Measurements from ENCODE around the gene PITPNC1.
"Not testable (repeated sequence)": the region's sequence is repeated elsewhere in the genome, so short reads cannot be mapped to it uniquely, and the experiment has no call there.

PITPNC1 gene

DNA sequence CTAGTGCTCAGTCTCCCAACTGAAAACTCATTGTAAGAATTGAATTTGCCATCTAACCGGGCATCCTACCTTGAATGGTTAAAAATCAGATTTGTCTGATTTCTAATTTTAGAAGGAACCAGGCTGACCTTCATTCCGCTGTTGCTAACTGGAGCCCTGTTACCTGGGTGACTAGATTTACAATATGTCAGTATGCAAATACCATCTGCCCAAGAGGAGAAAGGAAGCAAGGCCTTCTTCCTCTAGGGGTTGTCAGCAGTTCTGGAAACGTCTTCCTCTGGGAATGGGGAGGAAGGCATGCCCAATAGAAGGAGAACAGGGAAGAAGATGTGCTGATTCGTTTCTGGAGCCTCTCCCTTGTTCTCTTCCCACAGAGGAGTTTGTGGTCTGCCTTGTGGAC lies 137.9 kb downstream of the PITPNC1 start:
- DNase-seq (ENCODE audit: low read depth) = no peak

DNA sequence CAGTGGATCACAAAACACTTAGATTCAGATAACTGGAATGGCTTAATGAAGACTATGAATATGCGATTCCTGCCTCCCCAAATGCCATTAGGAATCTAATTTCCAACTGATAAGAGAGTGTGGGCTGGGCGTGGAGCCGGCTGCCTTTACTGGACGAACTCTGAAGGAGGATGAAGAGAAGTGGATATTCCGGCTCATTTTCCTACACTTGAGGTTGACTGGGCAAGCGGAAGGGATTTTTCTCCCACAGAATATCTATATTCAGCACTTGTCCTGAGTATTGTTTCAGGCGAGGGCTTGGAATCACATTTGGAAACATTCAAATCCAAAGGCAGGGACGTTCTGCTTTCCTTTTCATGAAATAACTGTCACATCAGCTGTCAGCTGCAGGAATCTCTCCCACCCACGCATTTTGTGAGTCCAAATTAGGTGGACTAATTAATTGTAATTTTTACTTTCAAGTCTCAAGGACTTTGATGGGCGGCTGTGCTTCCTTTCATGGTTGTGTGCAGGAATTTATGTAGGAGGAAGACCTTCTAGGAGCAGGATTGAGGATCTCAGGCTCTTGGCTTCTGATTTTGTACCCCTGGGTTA lies 138.5 kb downstream of the PITPNC1 start:
- no peak for DNase-seq (ENCODE audit: low read depth)

DNA sequence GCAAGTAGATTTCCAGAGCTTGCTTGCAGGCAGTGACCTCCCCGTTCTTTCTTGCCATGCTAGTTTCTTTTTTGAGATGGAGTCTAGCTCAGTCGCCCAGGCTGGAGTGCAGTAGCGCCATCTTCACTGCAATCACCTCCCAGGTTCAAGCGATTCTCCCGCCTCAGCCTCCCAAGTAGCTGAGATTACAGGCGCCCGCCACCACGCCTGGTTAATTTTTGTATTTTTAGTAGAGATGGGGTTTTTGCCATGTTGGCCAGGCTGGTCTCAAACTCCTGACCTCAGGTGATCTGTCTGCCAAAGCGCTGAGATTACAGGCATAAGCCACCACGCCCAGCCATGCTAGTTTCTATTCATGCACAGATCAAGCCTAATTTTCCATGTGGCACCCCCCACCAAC lies 139.5 kb downstream of the PITPNC1 start:
- not testable (repeated sequence) for DNase-seq (ENCODE audit: low read depth)

DNA sequence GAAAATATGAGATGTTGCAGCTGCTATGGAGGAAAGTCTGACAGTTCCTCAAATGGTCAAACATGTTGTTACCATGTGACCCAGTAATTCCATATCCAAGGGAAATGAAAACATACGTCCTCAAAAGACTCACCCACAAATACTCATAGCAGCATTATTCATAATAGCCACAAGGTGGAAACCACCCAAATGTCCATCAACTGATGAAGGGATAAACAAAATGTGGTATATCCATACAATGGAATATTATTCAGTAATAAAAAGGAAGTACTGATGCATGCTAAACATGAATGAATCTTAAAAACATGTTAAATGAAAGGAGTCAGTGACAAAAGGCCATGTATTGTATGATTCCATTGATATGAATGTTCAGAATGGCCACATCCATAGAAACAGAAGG lies 140.2 kb downstream of the PITPNC1 start:
- DNase-seq (ENCODE audit: low read depth) = no peak

DNA sequence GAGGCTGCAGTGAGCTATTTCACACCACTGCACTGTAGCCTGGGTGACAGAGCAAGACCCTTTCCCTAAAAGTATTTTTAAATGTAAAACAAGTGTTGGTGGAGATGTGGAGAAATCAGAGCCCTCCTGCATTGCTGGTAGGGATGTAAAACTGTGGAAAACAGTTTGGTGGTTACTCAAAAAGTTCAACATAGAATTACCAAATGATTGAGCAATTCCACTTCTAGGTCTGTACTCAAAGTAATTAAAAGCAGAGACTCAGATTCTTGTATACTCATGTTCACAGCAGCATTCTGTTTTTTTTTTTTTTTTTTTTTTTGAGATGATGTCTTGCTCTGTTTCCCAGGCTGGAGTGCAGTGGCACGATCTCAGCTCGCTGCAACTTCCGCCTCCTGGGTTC lies 141.8 kb downstream of the PITPNC1 start:
- no peak for DNase-seq (ENCODE audit: low read depth)

DNA sequence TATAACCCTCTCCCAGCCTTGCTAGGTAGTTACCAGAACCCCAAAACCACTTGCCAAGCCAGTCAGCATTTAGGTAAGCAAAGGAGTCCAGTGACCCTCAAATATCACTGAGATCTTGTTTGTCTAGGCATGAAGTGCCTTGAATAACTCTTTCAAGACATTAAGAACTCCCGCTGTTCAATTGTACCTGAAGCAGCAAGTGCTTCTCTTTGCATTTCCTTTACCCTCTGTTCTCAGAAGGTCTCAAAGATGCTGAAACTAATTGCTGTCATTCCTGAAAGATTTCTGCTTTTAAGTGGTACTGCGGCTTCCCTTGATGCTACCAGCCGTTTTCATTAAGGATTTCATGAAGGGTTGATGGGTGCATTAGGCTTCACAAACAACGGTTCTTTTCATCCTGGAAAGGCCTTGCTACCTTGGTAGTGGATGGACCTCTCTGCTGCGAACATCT lies 142.7 kb downstream of the PITPNC1 start:
- no peak for DNase-seq (ENCODE audit: low read depth)

DNA sequence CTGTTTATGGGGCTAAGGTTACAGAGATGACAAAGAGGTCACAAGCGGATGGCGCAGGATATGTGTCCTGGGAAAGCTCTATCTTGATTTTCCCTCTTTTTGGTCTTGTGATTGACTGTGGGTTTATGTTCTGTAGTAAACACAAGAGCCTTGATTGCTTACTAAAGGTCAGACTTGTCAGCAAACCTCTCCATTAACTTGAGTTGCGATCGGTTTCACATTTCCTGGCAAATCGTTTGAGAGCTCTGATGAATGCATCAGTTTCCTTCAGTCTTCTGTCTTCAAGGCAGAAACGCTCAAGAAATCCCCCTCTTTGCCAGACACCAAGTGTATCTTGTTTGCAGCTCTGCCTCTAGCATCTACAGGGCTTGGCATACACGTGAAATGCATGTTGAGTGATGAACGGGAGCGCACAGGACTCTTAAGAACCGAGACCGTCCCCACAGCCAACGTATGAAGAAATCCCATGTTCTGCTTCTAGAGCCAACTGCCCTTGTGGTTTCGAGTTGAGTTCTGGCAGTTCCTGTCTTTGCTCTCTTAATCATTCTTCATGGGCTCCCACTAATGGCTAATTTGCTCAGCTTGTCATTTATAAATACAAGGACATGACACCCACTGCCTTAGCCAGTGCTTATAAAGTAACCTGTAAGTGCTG lies 143.3 kb downstream of the PITPNC1 start:
- DNase-seq (ENCODE audit: low read depth) = no peak

DNA sequence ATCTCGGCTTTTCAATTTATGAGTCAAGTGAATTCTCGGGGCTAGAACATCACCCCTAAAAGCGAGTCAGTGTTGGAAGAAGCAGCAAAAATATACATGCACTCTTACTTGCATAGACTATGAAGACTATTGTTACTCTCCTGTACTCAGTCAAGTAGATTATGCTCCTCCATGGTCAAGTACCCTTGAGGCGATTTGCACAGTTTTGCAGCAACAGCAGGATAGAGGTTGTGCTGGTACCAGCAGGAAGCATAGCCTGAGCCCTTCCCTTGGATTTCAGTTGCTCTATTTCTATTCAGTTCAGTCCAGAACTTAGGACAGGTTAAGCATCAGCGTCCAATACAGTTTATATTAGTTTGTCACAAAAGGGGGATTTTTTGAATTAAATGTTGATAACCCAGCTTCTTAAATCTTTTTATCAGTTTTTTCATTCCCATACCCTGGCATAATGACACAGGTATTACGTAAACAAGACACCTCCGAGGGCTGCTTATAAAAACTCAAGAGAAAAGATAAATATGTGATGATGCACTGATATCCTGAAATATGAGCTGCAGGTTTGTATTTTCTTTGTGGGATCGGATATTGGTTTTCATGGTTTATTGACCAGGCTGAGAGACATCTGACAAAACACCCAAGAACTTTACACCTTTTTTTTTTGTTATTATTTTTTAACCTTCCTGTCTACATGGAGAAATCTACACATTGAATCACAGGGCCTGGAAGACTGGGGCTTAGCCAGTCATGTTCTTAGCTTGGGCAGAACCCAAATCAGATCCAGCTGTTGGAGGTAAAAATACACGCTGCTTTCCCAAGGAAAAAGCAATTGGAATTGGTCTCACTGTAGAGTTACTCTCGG lies 144.1 kb downstream of the PITPNC1 start:
- no peak for DNase-seq (ENCODE audit: low read depth)

DNA sequence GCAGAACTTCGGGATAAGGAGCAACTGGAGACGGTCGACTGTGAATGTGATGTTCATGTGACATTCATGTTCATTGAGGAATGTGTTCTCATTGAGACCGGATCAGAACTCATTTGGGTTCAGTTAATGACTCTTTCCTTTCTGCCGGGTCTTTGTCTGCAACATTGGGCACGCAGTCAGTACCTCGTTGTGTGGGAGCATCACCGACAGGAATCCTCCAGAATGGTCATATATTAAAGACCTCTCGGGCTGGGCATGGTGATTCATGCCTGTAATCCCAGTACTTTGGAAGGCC lies 144.6 kb downstream of the PITPNC1 start:
- no peak for DNase-seq (ENCODE audit: low read depth)

DNA sequence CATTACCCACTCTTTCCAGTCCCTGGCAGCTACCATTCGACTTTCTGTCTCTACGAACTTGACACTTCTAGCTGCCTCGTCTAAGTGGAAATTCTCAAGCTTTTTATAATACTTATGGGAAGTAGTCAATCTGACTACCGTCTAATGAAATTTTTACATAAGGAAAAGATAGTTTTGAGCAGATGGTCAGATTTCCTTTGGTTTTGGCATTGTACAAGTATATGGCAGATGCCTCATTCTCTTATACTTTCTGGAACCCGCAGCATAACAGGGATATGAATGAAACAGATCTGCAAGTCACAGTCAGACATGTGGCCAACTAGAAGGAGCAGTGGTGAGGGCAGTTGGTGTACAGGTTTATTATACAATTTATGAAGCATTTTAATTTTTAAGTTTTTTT lies 146.0 kb downstream of the PITPNC1 start:
- DNase-seq (ENCODE audit: low read depth) = no peak

DNA sequence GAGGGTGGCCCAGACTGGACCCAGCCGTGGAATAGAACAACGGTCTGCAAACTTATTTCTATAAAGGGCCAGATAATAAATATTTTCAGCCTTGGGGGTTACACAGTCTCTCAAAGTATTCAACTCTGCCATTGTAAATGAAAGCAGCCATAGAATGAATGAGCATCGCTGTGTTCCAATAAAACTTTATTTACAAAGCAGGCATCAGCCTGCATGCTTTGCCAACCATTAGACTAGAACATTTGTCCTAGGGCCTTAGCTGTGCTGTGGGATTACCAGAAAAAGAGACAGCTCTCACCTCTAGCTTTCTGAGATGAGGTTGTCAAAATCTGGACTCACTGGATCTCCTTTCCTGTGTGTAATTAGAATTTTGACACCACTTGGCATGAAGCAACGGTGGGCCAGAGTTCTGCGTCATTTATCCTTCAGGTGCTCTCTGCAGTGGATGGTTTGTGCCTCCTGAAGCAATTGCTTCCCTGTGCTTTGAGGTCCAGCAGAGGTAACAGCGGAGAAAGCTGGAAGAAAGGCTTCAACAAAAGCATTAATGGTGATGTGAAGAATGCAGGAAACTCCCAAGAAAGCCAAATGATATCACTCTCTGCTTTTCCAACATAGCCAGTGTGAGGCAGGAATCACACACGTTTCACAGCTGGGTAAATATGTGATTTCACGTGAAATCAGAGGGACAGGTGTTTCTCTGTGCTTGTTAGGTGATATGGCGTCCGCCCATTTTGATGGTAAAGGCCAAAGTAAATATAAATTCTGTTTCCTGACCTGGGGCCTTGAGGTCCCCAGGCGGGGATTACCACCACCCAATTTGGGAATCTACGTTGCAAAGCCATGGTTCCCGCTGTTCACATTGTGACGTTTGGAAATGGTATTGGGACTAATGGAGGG lies 148.4 kb downstream of the PITPNC1 start:
- DNase-seq (ENCODE audit: low read depth) = no peak

DNA sequence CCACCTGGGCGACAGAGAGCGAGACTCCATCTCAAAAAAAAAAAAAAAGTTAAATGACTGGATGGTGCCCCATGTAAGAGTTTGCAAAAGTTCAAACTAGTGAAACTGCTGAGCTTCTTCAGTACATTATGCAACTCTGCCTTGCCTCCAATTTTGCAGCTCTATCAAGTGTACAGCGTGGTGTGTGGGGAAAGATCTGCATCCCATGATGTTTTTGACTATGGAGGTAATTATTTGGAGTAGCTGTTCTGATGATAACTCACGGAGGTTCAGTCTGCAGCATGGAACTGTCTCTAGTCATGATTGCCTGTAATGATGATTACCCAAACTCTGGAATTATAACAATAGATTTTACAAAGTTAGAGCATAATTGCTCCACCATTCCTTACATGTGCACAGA lies 149.6 kb downstream of the PITPNC1 start:
- no peak for DNase-seq (ENCODE audit: low read depth)

DNA sequence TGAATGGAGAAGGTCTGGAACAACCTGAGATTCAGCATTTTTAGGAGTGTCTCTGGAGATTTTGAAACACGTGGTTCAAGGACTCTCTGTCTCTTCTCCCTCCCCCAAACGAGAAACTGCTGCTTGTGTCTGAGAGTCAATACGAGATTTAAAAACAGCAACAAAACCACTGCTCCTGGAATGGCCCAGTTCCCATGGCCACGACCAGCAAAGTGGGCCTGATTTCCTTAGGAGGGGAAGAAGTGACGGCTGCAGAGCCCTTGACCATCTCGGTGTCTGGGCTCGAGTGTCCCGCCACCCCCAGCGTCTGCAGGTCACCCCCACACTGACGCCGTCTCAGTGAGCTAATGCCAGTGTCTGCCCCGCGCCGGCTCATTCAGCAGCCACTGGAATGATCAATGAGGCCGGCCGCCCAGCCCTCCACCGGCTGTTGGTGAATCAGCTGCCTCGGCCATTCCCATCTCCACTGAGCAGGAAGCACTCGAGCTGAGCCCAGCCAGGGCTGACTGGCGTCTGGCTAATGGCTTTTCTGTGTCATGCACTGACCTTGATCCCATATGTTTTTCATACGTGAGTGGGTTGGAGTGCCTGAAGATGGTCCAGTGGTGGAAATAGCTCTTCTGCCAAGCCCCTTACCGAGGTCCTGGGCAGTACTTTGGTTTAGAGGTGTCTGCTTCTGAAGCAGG lies 151.8 kb downstream of the PITPNC1 start:
- no peak for DNase-seq (ENCODE audit: low read depth)

DNA sequence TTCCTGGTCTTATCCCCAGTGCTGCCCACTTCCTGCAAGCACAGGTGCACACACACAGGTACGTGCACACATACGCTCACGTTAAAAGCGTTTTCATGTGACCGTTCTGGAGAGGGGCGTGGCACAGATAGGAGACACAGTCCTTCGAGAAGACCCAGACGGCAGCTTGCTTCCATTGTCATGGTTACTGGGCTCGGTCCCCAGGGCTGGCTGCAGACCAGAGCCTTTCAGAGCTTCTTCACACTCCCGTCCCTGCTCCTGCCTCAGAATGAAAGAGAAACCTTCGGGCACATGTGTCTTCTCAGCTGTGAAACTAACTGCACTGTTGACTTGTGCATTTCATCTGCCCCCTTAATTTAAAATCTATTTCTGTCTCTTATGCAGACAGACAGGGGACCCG lies 154.2 kb downstream of the PITPNC1 start:
- DNase-seq (ENCODE audit: low read depth) = no peak

DNA sequence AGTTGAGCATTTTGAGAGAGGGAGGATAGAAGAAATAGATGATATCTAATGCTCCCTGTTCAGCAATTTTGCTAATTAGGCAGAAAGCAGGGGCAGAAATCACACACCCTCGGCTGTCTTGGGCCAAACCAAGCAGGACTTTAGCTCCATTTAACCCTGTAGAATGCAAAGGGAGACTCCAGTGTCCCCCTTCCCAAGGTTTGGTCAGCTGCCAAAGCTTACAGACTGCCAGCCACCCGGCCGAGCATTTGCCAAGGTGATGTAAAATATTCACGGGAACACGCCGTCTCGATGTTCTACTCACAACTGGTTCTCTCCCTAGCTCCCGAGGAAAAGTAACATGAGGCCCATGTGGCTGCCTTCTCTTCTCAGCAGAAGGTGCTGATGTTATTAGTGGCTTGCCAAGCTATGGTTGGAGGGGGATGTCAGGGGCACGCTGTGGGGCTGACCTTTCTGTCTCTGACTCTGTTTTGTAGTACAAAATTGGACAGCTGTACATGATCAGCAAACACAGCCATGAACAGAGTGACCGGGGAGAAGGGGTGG lies 155.3 kb downstream of the PITPNC1 start:
- DNase-seq (ENCODE audit: low read depth) = no peak

DNA sequence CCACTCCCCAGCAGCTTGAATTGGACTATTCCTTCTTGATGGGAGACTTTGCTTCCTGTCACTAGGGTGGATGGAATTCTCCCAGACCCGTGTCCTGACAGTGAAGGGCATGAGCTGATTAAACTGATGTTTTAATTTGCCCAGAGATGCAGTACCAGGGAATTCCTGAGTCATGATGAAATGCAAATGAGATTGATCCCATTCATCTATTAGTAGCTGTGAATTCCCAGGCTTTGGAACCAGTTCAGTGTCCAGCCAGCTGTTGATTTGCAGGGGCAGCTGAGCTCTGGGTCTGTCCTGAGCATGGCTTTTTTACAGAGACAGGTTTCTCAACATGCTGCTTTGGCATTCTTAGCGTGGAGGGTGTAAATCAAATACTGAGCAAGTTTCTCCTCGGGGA lies 157.9 kb downstream of the PITPNC1 start:
- DNase-seq (ENCODE audit: low read depth) = no peak

DNA sequence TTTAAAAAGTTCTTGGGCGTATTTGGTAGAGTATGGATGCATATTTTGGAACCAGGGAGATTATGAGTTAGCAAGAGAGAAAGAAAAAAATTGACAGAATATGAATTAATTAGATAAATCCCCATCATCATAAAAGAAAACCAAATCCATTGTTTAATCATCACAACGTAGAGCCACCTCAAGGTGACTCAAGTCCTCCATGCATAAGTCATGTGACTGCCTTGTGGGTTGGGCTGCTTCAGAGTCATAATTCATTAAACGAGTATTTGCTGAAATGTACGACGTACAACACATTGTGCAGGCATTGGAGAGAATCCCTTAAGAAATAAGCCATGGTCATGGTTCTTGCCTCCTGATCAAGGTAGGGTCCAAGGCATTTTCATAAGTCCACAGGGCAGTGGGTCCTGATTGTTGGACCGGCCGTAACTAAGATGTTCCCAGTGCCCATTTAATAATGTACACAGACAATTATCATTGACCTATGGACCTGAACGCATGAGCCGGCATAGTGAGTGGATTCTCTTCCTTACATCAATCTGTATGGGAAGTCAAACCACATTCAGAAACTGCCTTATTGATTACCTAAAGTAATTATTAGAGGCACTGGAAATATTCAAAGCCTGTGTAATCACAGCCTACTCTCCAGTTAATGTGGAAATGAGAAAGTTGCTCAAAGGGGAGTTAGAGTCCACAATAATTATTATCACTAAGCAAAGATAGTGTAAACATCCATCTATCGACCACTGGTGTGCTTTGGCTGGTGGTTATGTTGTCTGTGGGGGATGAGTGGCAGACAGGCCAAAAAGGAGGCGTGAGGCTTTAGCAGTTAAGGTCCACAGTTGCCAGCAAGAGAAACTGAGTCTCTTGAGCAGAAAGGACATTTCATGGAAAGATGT lies 165.4 kb downstream of the PITPNC1 start:
- DNase-seq (ENCODE audit: low read depth) = no peak

DNA sequence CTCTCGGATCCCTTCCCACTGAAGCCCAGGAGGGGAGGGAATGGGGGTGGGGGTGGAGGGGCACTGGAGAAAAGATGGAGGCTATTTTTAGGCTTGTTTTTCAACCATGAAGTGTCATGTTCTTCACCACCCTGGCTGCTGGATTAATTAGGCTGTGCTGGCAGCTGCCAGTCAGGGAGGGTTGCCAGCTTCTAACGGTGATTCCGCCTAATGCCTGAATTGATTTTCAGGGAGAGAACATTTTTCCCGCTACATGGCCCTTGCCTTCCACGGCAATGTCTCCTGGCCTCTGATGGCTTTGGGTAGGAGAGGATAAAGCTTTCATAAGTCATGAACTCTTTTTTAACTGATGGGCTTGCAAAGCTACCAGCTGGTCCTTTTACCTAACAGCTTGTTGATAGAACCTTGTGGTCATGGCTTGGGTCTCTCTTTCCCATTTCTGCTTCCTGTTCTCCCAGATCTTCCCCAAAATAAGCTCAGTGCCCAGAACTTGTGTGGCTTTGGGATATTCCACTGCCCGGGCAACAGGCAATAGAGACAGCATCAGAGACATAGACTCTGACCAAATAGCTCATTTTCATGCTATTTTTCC lies 167.4 kb downstream of the PITPNC1 start:
- no peak for DNase-seq (ENCODE audit: low read depth)

DNA sequence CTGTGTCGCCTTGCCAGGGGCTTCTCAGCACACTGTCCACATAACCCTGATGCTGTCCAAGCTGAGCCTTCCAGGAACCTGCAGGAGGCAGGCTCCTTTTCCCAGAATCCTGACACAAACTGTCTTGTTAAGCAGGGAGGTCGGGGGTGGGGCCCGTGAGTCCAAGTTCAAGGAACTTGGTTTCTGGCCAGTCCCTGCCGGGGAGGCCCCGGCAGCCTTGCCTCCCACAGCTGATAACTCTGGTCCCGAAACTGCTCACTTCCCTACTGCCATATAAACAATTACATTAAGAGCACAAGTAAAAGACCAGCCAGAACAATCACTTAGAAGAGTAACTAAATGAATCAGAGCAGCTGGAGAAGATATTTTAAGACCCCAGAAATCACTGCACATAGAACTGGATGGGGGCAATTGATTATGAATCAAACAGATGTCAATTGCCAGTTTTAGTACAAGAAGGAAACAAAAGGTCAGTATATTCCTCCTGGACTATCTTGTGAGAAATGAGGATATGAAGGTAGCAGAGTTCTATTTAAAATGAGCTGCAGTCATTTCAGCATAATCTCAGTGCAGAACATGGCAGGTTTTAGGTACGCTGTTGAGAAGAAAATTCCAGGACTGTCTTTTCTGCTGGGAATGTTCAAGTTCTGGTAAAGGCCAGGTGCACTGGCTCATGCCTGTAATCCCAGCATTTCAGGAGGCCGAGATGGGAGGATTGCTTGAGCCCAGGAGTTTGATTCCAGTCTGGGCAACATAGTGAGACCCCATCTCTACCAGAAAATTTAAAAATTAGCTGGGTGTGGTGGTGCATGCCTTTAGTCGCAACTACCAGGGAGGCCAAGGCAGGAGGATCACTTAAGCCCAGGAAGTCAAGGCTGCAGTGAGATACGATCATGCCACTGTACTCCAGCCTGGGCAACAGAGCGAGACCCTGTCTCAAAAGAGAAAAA lies 169.8 kb downstream of the PITPNC1 start:
- no peak for DNase-seq (ENCODE audit: low read depth)

Measured in stimulated activated CD8-positive, alpha-beta memory T cell treated with anti-CD3 and anti-CD28 coated beads, Interleukin-15, amount 100 ng/mL, for 1 hour (primary cell).